ENCODE results near the gene DRGX.

Gene DRGX

GRCh38 chr10:49333192-49333591, 62.7 kb downstream of the DRGX start:
- no peak for DNase-seq

GRCh38 chr10:49332768-49333167, 63.1 kb downstream of the DRGX start:
- no peak for DNase-seq

DNA sequence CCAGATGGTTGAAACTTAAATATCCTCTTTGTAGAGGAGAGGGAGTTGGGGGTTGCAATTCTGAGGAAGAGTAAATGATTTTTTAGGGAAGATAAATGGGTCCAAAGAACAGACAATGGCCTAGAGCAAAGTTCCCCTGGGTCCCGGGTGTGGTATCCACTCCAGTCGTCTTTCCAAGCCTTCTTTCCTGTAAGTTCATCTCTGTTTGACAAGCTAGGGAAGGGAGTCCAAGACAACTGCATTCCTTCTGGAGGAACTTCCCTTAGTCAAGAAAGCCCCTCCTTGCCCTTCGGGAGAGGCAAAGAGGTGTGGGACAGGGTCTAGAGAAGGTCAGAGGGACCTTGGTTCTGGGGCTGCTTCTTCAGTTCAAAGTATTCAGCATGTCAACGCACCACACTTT, 63.6 kb downstream of the DRGX start:
- no peak for DNase-seq

DNA sequence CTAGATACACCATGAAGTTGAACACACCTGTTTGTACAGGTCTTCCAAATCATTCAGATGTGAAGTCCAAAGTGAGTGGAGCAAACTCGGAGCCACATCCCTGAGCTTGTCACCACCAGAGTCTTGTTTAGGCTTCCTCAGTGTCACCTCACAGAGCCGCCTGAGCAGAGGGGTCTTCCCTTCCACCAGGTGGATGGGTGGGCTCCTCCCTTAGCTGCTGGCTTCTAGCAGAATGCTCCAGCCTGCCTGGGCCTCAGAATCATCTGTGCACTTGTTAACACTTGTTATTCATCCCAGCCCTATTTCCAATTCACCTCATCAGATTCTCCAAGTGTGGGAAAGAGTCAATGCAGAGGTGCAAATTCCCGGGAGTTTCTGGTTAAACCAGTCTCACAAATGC, 64.5 kb downstream of the DRGX start:
- no peak for DNase-seq

- DNase-seq: no peak
Measured at GRCh38 chr10:49330127-49330665, 65.7 kb downstream of the DRGX start.

- no peak for DNase-seq
Measured at GRCh38 chr10:49329146-49329505, 66.8 kb downstream of the DRGX start.

- DNase-seq: no peak
Measured at GRCh38 chr10:49328401-49329145, 67.3 kb downstream of the DRGX start.

- no peak for DNase-seq
Measured at GRCh38 chr10:49327036-49327813, 68.7 kb downstream of the DRGX start.

DNA sequence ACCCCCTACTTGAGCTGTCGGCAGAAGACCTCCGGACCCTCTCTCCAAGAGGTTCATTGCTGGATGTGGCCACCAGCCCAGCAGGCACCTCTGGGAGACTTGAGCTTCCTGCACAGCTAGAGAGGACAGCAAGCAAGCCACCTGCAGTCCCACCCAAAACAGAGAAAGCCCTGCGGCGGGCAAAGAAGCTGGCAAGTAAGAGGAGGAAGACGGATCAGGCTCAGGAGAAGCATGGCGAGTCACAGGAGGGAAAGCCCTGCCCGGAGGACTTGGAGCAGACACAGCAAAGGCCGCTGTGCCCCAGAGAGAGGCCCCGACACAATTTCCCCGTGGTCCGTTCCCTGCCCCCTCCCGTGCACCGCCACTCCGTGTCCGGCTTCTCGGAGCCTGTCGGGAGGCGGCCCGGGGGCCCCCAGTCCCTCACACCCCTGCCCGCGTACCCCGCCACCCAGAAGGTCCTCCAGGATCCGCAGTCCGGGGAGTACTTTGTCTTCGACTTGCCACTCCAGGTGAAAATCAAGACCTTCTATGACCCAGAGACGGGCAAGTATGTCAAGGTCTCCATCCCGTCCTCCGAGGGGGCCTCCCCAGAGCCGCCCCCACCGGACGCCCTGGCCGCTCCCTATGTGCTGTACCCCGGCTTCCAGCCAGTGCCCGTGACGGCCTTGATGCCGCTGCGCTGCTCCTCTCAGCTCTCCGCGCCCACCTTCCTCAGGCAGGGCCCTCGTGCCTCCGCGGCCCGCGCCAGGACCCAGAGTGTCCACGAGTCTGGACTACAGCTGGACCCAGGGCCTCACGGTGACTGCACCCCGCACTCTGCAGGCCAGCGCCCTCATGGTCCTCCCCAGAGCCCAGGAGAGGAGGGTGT, 69.7 kb downstream of the DRGX start:
- DNase-seq: no peak

GRCh38 chr10:49325131-49325915, 70.6 kb downstream of the DRGX start:
- no peak for DNase-seq

- no peak for DNase-seq
Measured at GRCh38 chr10:49324711-49325110, 71.2 kb downstream of the DRGX start.

- no peak for DNase-seq
Measured at GRCh38 chr10:49323896-49324270, 72.0 kb downstream of the DRGX start.

DNA sequence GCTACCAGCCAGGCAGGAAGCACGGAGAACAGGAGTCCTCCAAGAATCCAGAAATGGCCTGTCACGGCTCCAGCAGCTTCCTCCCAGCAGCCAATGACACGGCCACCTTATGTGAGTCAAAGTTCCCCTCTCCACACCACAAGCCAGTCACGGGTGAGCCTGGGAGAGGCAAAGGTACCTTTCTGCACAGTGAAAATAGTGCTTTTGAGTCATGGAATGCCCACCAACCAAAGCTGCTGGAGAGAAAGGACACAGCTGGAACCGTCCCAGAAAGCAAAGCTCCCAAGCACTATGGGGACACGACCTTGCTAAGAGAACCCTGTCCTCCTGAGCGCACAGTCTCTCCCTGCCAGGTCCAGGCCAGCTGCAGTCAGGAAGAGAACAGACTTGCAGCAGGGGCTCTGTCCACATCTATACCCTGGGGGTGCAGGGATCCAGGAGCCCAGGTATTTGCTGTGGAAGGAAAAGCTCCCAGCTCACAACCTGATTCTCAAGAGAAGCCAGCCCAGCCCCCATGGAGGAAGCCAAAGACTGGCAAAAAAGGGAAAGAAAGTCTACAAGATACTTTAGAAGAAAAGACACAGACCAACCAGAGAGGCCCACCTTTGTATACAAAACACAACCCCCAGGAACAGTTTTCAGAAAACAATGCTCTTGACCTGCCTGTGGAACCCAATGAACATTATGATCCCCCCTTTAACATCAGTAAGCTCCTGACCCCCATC, 72.6 kb downstream of the DRGX start:
- DNase-seq: no peak

DNA sequence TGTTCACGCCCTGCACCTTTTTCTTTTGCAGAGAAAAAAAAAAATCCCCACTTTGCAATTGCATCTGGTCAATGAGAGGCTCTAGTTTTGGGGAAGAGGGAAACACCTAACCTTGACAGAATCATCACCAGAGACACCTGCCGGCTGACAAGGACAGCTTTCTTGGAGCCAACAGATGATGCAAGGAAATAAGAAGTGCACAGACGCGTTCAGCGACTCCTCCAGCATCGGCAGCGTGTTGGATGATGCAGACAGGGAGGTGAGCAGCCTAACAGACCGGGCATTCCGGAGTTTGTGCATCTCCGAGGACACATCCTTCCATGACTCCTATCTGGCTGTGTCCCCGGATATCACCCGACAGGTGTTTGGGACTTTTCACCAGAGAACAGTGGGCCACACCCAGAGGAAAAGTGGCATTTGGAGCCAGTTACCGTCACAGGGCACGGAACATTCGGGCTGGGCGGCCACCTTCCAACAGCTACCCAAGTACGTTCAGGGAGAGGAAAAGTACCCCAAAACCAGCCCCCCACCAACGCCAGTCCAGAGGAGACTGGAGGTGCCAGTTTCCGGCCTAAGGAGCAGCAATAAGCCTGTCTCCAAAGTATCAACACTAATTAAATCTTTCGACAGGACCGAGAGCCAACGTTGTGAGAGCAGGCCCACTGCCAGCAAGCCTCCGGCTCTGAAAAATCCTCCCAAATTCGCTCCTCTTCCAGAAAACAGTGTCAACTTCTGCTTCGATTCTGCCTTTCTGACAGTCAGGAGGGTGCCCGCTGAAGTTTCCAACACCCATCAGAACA, 73.3 kb downstream of the DRGX start:
- DNase-seq: no peak

DNA sequence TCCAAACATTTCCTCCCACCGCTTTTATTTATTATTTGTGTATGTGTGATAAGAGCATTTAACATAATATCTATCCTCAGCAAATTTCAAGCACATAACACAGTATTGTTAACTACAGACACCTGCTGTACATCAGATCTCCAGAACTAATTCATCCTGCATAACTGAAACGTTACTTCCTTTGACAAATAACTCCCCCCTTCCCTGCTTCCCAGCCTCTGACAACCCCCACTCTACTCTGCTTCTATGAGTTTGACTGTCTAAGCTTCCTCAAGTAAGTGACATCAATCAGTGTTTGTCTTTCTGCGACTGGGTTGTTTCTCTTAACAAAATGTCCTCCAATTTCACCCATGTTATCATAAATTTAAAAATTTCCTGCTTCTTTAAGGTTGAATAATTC, 74.9 kb downstream of the DRGX start:
- DNase-seq: no peak

DNA sequence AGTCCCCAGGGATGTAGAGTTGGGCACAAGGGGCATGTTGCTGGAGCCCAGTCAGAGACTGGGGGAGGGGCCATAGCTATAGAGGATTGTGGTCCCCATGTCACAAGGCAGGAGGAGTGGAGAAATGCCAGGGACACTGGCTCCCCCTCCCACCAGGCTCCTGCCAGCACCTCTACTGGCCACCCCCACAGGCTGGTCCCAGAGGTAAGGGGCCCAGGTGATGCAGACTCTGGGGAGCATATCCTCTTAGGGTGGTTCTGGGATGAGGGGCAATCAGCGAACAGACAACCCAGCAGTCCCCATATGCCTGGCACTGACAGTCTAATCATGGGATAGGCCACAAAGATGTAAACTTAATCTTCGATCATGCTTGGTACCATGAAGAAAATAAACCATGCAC, 75.7 kb downstream of the DRGX start:
- DNase-seq: no peak

DNA sequence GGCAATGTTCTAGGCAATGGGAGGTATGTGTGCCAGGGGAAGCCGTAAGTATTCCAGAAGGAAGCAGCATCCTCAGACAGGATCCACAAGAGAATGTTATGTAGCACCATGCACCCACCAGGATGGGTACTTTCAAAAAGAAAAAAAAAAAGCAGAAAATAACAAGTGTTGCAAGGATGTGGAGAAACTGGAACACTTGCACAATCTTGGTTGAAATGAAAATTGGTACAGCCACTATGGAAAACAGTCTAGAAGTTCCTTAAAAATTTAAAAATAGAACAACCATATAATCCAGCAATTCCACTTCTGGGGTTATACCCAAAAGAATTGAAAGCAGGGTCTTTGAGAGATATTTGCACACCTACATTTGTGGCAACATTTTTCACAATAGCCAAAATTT, 76.7 kb downstream of the DRGX start:
- no peak for DNase-seq

DNA sequence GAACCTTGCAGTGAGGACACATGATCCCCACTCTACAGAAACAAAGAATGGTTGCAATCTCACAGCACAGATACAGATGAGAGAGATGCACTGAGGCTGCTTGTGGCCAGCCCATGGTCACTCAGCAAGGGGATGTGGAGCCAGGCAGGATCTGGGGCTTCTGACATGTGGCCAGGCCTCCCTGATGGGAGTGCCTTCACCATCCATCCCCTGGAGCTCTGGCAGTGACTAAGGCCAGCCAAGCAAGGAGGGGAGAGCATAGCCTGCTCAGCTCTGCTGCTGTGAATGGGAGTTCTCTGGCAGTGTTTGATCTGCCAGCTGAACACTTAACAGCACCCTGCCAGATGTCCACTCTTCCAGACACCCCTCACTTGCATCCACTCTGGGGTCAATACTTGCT, 77.1 kb downstream of the DRGX start:
- DNase-seq: no peak

DNA sequence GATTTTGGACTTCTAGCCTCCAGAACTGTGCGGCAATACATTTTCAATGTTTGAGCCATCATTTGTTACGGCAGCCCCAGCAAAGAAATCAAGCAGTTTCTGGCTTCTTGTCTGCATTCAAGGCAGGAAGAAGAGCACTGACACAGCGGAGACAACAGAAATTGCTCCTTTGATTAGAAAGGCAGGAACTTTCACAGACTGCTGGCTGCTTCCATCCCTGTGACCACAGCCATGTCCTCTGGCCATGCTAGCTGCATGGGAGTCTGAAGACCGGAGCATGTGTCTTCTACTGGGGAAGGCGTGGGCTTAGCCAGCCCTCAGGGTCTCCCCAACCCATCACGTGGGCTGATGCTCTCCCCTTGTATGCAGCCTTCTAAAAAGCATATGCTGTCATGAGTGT, 77.9 kb downstream of the DRGX start:
- DNase-seq: no peak

- DNase-seq: no peak
Measured at GRCh38 chr10:49314806-49315205, 81.1 kb downstream of the DRGX start.

Measured in activated CD4-positive, alpha-beta T cell treated with anti-CD3 and anti-CD28 coated beads for 1 hour (primary cell).